Measurements from ENCODE around the gene BEST4. TPM values are rescaled to one million over a fixed set of nuclear protein-coding genes. Genes with fewer than 3 reads are reported as not detected.
"Not testable (repeated sequence)": the region's sequence is repeated elsewhere in the genome, so short reads cannot be mapped to it uniquely, and the experiment has no call there.

The BEST4 gene
- total RNA-seq, 1 donor from 2014 or later = under 0.01 TPM

- peak; percentile 53 for DNase-seq (ENCODE audit: low read depth, low spot score)
These were observed 31.8 kb upstream of the BEST4 start for GRCh38 chr1:44819608-44820327.

DNA sequence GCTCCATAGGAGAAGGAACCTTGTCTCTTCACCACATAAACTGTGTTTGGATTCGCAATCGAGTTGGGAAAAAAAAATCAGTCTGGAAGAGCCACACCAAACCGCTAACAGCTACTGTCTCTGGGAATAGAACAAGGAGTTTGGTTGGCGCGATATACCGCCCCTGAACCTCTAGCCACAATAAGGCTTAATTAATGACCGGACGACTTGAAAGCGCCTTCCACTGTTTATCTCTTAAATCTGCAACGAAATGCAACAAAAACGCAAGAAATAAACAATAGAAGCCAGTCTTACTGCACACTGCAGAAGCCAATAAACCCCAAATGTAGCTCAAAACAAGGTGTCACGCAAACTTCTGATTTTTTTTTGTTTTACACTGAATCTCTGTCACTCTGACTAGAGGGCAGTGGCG lies 31.2 kb upstream of the BEST4 start:
- no peak for DNase-seq (ENCODE audit: low read depth, low spot score)

DNA sequence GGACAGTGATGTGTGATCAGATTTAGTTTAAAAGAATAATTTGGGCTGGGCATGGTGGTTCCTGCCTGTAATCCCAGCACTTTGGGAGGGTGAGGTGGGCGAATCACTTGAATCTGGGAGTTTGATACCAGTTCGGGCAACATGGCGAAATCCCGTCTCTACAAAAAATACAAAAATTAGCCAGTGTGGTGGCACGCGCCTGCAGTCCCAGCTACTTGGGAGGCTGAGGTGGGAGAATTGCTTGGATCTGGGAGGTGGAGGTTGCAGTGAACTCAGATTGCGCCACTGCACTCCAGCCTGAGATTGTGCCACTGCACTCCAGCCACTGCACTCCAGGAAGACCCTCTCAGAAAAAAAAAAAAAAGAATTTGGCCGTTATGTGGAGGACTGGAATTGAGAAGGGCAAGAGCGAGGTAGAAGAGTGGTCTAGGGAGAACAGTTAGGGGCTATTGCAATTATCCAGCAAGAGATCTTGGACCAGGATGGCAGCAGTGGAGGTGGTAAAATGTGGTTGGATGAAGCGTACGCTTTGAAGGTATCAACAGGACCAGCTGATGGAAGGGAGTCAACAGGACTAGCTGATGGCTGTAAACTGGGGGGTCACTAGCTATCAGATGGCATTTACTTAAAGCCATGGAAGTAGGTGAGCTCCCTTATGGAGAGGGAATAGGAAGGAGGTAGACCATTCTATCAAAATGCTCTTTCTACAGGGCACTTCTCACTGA lies 30.0 kb upstream of the BEST4 start:
- no peak for DNase-seq (ENCODE audit: low read depth, low spot score)

DNA sequence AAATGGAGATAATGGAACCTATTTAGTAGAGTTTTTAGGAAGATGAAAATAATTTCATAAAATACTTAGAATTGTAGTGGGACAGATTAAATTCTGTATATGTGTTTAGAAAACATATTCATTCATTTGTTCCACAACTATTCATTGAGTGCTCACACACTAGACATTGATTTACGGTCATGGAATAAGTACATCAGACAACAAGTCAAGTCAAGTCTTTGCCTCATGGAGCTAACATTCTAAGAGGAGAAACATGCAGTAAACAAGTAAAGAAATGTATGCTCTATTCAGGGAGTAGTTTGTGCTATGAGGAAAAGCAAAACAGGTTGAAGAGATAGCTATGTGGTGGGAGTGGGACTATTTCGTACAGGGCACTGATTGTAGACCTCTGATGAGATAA lies 29.3 kb upstream of the BEST4 start:
- no peak for DNase-seq (ENCODE audit: low read depth, low spot score)

DNA sequence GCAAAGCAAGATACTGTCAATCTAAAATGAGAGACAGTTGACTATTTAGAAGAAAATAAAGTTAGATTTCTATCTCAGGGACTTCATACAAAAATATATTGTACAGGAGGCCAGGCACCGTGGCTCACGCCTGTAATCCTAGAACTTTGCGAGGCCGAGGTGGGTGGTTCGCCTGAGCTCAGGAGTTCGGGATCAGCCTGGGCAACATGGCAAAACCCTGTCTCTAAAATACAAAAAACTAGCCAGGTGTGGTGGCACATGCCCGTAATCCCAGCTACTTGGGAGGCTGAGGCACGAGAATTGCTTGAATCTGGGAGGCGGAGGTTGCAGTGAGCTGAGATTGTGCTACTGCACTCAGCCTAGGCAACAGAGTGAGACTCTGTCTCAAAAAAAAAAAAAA lies 28.0 kb upstream of the BEST4 start:
- not testable (repeated sequence) for DNase-seq (ENCODE audit: low read depth, low spot score)

DNA sequence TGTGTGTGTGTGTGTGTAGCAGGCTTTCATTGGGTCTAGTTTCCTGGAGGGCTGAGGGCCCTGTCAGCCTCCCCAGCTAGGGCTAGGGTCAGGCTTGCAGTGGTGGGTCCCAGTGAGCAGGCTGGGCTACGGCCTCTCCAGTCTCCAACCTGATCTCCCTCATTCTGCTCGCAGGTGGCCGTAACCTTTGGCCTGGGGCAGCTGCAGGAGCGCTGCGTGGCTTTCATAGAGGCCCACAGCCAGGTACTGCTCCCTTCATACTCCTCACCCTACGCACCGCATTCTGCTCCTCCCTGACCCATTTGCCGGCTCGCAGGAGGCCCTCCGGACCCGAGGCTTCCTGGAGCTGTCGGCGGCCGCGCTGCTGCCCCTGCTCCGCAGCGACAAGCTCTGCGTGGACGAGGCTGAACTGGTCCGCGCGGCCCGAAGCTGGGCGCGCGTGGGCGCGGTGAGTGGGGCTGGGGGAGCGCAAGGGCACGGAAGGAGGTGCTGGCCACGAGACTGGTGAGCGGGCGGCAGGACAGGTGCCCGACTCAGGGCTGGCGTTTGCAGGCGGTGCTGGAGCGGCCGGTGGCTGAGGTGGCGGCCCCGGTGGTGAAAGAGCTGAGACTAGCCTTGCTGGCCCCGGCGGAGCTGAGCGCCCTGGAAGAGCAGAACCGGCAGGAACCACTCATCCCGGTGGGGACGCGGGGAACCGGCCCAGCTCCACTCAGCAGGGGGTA lies 25.0 kb upstream of the BEST4 start:
- no peak for DNase-seq (ENCODE audit: low read depth, low spot score)

- no peak for DNase-seq (ENCODE audit: low read depth, low spot score)
These were observed 23.3 kb upstream of the BEST4 start for GRCh38 chr1:44811234-44811633.

DNA sequence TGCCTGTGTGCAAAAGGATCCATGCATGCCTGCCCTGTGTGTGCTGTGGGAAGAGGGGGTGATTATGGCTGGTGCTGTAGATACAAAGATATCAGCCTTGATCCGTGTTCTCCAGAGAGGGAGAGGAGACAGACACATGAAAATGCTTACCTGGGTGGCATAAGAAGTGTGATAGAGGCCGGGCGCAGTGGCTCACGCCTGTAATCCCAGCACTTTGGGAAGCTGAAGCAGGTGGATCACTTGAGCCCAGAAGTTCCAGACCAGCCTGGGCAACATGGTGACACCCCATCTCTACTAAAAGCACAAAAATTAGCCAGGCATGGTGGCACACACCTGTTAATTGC lies 22.8 kb upstream of the BEST4 start:
- not testable (repeated sequence) for DNase-seq (ENCODE audit: low read depth, low spot score)

GRCh38 chr1:44810101-44810761 lies 22.3 kb upstream of the BEST4 start:
- DNase-seq (ENCODE audit: low read depth, low spot score) = no peak

GRCh38 chr1:44808938-44809917 lies 21.3 kb upstream of the BEST4 start:
- no peak for DNase-seq (ENCODE audit: low read depth, low spot score)

- peak; percentile 81 for DNase-seq (ENCODE audit: low read depth, low spot score)
These were observed 20.3 kb upstream of the BEST4 start, which contains the start of gene BTBD19 for GRCh38 chr1:44808063-44808937. TSS of gene BTBD19 (plus strand) at chr1:44808523. CDS start at chr1:44808821, 298 bp downstream.

- peak; percentile 100 for DNase-seq (ENCODE audit: low read depth, low spot score)
These were observed 19.5 kb upstream of the BEST4 start for GRCh38 chr1:44807364-44808062.

DNA sequence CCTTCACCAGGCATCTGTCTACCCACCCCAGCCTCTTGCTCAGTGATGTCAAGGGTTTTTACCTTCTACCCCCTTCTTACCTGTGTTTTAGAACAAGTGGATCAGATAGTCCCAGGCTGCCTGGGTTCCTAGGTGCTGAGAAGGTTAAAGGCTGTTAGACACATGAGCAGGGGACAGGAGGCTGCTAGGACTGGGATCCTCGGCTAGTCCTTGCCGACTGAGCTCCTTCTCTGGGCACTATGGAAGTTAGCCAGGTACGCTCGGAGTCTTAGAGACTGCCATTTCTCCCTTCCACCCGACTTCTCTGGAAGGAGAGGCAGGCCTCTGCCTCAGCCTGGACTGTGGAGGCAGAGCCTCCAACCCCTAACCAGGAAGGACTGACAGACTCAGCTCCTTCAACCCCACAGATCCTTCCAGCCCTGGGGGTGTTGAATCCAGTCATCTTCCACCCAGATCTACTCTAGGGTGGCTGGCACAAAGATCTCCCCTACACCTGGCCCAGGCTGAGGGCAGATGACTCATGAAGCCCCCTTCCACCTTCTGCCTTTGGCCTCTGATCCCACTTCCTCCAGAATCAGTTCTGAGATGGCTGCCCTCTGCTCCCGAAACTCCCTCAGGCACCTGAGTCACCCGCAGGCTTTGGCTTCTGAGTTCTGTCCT lies 18.9 kb upstream of the BEST4 start, which contains the start of gene DYNLT4:
Gene DYNLT4, minus strand, starts transcription at position 648 of the 660 bp plus-strand sequence. CDS start 683 bp downstream, outside the sequence.
- no peak for DNase-seq (ENCODE audit: low read depth, low spot score)

DNA sequence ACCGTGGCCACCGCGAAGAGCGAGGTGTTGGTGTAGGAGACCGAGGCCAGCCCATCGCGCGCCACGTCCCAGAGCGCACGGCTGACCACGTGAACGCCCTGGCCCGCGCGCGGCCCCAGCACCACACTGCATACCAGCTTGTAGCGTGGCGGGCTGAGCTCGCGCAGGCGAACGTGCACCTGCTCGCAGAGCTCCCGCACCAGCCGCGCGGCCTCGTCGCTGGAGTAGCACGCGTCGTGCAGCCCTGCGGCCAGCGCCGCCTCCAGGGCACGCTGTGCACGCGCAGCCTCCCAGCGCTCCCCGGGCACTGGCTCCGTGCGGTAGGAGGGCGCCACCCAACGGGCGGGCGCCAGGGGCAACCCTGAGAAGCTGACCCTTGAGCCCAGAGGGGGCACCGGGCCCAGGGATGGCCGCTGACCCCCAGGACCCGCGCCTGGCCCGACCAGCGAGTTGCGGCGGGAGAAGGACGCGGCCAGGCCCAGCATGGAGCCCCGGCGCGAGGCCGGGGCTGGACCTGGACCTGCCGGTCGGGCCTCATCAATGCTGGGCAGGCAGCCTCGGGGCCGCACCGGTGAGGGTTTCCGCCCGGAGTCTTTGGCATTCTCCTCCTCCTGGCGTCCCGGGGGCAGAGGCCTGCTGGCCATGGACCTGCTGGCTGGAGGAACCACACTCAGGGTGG lies 18.2 kb upstream of the BEST4 start:
- no peak for DNase-seq (ENCODE audit: low read depth, low spot score)

GRCh38 chr1:44805311-44806024 lies 17.5 kb upstream of the BEST4 start:
- no peak for DNase-seq (ENCODE audit: low read depth, low spot score)

DNA sequence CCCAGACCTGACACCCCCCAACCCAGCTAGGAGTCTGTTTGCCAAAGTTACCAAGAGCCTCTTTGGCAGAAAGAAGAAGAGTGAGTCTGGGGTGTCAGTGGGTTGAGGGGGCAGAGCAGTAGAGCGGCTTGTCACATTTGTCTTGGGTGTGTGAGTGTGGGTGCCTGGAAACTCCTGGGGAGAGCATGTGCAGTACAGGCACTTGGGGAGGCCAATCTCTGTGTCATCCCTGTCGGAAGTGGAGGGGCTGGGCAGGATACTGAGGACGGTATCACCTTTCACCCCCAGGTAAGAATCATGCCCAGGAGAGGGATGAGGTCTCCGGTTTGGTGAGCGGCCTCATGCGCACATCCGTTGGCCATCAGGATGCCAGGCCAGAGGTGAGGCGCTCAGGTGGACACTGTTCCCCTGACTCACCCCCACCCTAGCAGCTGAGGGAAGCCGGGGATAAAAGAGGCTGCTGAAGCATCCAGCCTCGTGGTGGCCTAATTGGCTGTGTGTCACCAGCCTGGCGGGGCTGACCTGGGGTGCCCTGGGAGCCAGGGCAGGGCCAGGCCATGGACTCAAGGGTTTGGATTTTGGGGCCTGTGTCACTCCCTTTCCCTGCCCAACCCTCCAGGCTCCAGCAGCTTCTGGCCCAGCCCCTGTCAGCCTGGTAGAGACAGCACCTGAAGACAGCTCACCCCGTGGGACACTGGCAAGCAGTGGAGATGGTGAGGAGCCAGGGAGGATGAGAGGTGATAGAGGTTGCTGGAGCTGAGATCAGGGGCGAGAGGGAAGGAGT lies 15.5 kb upstream of the BEST4 start:
- no peak for DNase-seq (ENCODE audit: low read depth, low spot score)

DNA sequence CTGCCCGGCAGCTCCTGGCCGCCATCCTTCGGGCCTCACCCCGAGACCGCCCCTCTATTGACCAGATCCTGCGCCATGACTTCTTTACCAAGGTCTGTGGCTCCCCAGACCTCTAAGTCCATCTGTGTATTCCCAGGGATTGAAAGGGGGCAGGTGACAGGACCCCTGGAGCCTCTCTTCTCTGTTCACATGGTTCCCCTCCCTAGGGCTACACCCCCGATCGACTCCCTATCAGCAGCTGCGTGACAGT lies 15.0 kb upstream of the BEST4 start:
- no peak for DNase-seq (ENCODE audit: low read depth, low spot score)
